ENCODE data around the gene MR1. TPM values are rescaled to one million over a fixed set of nuclear protein-coding genes. Genes with fewer than 3 reads are reported as not detected.
A peak's percentile ranks its signal among the peaks of the same experiment; 100 is the strongest.

The MR1 gene
- total and polyA plus RNA-seq, 12 donors = 3.9 to 36.1 (median 26.1) TPM

DNA sequence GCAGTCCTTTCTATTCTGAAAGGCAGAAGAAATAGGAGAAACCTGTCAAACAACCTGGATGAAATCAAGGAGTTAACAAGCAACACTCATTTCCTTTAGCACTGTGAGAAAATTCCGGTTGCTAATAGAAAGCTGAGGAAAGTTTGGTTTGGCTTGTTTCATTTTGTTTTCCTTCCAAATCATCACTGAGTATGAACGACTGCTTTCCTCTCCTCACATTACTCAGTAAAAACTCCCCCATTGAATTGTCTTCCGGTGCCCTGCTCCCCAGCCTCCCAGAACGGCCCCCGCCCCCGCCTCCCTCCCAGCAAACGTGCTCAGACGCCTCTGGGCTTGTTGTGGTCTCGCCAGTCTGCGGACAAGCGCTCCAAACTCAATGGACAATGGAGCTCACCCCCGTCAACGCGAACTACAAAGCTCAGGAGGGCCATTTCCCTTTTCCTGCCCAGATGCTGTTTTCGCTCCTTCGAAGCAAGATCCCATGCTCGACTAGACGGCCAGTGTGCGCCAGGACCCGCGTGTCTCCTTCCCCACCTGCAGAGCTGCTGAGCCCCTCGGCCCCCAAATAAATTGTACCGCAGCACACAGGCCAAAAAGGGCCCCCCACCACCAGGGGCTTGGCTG lies 11.9 kb upstream of the MR1 start:
- Histone ChIP-seq H3K36me3 (replicated peaks in 1 of 2) (no peaks in the 10 kb centered on the region), H3K27me3 (no peaks in the 10 kb centered on the region), H3K27ac (peak overlapping the region; percentile 69 to 97 (median 85)), H3K9me3 (replicated peaks in 1 of 3) (no peaks in the 10 kb centered on the region), H3K4me1 (replicated peaks in 1 of 2) (peaks cover 8 to 32% of the 10 kb centered on the region in 2 donors), H3K4me3 (peak overlapping the region; percentile 1 to 99 (median 67))
- peak; percentile 55 to 80 (median 67) for DNase-seq
- no peak for TF ChIP-seq POLR2A (IDR thresholded peaks at IDR 0.05)
- TF ChIP-seq, protein P1, sequence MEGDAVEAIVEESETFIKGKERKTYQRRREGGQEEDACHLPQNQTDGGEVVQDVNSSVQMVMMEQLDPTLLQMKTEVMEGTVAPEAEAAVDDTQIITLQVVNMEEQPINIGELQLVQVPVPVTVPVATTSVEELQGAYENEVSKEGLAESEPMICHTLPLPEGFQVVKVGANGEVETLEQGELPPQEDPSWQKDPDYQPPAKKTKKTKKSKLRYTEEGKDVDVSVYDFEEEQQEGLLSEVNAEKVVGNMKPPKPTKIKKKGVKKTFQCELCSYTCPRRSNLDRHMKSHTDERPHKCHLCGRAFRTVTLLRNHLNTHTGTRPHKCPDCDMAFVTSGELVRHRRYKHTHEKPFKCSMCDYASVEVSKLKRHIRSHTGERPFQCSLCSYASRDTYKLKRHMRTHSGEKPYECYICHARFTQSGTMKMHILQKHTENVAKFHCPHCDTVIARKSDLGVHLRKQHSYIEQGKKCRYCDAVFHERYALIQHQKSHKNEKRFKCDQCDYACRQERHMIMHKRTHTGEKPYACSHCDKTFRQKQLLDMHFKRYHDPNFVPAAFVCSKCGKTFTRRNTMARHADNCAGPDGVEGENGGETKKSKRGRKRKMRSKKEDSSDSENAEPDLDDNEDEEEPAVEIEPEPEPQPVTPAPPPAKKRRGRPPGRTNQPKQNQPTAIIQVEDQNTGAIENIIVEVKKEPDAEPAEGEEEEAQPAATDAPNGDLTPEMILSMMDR (IDR thresholded peaks at IDR 0.05) = no peak
- 0 to 3% (median 0%) methylated on average over 15 to 23 of the region's 23 CpGs for WGBS, 4 donors
- intact Hi-C loops (cut with DNase I) = no loop called here

DNA sequence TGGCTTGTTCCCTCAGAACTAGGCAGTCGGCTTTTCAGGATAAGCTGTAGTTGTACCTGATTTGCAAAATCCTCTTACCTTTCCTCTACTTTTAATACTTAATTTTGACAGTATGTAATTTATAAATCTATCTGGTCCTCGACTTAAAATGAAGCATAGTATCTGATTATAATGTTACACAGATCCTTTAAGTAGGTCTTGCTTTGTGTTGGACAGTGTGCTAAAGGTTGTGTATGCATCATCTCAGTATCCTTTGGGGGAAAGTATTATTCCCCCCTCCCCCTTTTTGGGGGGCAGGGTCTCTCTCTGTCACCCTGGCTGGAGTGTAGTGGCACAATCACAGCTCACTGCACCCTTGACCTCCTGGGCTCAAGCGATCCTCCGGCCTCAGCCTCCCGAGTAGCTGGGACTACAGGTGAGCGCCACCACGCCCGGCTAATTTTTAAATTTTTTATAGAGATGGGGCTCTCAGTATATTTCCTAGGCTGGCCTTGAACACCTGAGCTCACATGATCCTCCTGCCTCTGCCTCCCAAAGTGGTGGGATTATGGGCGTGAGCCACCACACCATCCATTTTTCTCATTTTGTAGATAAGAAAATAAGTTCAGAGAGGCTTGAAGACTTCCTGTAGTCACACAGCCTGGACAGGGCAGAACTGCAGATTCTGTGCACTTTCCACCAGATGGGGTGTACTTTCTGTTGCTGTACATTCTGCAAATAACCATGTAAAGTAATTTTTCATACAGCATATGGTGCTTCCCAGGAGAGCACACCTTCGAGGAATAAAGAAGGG lies 10.3 kb upstream of the MR1 start:
- Histone ChIP-seq H3K4me1 (replicated peaks in 1 of 2) (peaks cover 8 to 32% of the 10 kb centered on the region in 2 donors), H3K9me3 (replicated peaks in 1 of 3) (no peaks in the 10 kb centered on the region), H3K36me3 (replicated peaks in 1 of 2) (no peaks in the 10 kb centered on the region), H3K27me3 (no peaks in the 10 kb centered on the region), H3K27ac (peak overlapping the region in 2 of 5 donors; percentile 39 to 97), H3K4me3 (peak overlapping the region in 2 of 4 donors; percentile 17 to 99)
- DNase-seq = peak in 3 of 7 donors; percentile 31 to 60 (median 33)
- WGBS, 4 donors = 39 to 68% (median 67%) methylated on average over 4 to 10 of the region's 10 CpGs
- intact Hi-C loops (cut with DNase I) = no loop called here
- no peak for TF ChIP-seq POLR2A (IDR thresholded peaks at IDR 0.05)
- TF ChIP-seq, protein P1 (IDR thresholded peaks at IDR 0.05) = no peak

DNA sequence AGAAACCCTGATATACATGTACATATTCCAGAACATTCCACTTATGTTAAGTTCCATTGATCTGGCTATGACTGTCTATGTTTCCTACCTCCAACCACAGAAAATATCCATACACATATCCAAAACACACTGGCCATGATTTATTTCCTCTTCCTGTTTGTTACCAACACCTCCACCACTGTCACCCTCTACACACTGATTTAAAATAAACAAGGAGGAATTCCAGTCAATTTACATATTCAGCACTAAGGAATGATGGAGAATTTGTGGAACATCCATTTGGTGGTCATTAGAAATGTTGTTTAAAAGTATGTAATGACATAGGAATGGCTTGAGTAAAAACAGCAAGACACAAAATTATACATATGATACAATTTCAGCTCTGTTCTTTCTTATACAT lies 5.6 kb upstream of the MR1 start:
- no peaks in the 10 kb centered on the region for H3K9me3 ChIP-seq (replicated peaks in 1 of 3)
- no peak for TF ChIP-seq POLR2A (IDR thresholded peaks at IDR 0.05)
- TF ChIP-seq, protein P1 (IDR thresholded peaks at IDR 0.05) = no peak
- peaks cover 5 to 17% of the 10 kb centered on the region in 2 donors for H3K4me1 ChIP-seq (replicated peaks in 1 of 2)
- H3K4me3 ChIP-seq = no peak overlapping the region
- intact Hi-C loops (cut with DNase I) = no loop called here
- H3K27ac ChIP-seq = no peak overlapping the region
- no peaks in the 10 kb centered on the region for H3K27me3 ChIP-seq
- DNase-seq = no peak
- no peaks in the 10 kb centered on the region for H3K36me3 ChIP-seq (replicated peaks in 1 of 2)

DNA sequence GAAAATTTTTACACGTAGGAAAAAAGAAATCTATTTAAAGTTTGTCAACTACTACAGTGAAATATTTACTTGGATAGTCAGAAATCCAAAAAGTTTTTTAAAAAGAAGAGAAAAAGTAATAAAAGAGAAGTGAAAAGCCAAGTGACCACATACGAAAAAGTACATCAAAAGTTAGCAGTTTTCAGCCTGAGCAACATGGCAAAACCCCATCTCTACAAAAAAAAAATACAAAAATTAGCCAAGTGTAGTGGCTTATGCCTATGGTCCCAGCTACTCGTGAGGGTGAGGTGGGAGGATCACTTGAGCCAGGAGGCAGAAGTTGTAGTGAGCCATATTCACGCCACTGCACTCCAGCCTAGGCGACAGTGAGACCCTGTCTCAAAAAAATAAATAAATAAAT lies 5.2 kb upstream of the MR1 start:
- no peak for TF ChIP-seq POLR2A (IDR thresholded peaks at IDR 0.05)
- TF ChIP-seq, protein P1 (IDR thresholded peaks at IDR 0.05) = no peak
- H3K36me3 ChIP-seq (replicated peaks in 1 of 2) = no peaks in the 10 kb centered on the region
- H3K4me1 ChIP-seq (replicated peaks in 1 of 2) = peaks cover 7 to 17% of the 10 kb centered on the region in 2 donors
- WGBS, 4 donors = 71 to 81% (median 77%) methylated on average over 5 of the region's 5 CpGs
- DNase-seq = no peak
- no peaks in the 10 kb centered on the region for H3K9me3 ChIP-seq (replicated peaks in 1 of 3)
- intact Hi-C loops (cut with DNase I) = no loop called here
- H3K27ac ChIP-seq = no peak overlapping the region
- H3K27me3 ChIP-seq = no peaks in the 10 kb centered on the region
- H3K4me3 ChIP-seq = no peak overlapping the region
